Activated CD4-positive, alpha-beta T cell treated with anti-CD3 and anti-CD28 coated beads for 48 hours (primary cell): ENCODE measurements around the gene SORBS1.

Experiments
- DNase-seq: peaks from one replicate; pipeline ENCODE4 v3.0.0-alpha.2; 2020

The SORBS1 gene

DNA sequence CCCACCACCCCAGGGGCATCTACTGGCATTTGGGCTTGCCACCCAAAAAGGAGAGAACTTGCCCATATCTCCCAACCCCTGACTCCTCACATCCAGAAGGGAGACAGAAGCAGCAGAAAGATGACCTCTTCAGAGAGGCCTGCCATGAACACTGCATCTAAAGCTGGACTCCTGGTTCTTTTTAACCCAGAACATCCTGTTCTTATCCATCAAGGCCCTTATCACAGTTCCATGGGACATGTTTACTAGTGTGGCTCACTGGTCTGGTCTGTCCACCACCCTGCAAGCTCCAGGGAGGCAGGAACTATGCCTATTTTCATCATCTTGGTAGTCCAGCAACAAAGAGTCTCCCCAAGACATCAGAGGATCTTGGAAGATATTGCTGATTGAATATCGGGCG is 155.5 kb downstream of the SORBS1 start:
- DNase-seq: no peak

DNA sequence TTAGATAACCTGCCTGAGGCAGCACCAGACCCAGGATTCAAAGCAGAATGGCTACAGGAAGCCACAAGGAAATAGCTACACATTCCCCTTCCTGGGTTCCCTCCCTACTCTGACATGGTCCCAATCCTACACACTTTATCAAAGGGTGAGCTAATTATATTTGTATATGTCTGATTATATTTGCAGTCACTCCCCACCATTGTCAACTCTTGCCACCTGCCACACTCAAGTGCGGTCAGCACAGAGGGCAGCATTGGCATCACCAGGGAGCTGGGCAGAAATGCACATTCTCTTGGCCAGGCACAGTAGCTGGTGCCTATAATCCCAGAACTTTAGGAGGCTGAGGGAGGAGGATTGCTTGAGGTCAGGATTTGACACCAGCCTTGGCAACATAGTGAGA is 156.3 kb downstream of the SORBS1 start:
- no peak for DNase-seq

DNA sequence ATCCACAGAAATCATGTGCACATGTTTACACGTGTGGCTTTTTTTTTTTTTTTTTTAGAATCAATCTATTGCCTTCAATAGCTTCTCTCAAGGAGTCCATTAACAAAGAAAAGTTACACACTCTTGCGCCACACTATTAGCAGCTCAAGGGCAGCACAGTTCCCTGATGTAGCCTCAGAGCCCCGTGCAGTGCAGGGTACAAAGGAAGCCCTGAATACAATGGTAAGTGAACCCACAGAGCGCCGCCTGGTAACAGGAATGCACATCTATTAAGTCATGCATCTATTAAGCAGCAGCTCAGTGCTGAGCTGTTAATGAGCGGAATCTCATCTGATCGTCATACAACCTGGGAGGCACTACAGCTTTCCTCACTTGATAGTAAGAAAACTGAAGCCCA is 156.7 kb downstream of the SORBS1 start:
- no peak for DNase-seq

DNA sequence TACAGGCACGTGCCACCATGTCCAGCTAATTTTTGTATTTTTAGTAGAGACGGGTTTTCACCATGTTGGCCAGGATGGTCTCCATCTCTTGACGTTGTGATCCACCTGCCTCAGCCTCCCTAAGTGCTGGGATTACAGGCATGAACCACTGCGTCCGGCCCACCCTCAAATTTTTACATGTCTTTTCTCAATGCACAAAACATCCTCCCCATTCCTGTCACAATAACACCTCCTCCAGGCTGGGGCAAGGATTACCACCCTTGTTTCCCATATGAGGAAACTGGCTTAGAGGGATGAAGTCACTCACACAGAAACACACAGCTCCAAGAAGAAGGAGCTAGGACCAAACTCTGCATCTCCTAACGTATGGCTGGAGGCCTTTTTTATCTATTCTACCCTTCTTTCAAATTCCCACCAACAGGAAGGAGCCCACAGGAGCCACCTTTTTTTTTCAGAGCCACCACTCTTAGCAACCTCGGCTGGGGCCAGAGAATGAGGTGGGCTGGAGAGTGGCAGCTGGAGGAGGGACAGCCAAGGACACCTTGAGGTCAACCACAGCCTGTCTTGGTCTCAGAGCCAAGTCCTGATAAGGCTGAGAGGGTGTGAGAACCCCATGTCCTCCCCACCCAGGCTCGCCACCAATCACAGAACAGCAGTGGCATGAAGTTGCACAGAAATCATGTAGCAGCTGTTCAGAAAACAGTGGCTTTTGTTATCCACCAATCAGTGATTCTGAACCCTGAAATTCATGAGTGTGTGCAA is 157.3 kb downstream of the SORBS1 start:
- no peak for DNase-seq

DNA sequence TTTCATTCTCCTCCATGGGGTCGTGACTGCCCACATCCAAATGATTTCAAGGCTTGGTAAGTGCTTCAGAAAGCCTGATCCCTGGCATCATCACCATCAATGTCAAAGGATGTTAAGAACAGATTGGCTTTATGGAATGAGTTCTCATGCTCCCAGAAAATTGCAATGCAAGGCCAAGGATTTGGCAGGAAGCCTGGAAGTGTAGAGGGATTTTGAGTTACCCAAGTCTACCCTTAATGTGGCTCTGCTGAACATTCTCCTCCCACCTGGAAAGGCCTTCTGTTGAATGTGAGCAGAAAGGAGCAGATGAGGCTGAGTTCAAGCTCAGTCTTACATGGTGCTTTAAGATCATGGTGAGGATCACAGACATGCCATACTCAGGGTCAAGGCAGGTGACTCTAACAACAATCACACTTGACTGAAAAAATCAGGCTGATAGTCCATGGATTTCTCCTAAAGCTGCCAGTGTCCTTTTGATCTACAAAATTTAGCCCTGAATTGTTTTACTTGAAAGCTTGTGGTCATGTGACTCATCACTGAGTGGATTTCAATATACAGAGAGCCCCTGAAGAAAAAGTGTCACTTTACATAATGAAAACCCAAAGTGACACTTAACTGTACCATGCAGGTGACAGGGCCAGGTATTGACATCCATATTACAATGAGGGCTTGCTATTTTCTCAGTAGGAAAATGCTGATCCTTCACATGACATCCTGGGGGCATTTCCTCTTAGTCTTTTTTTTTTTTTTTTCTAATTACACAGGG is 159.3 kb downstream of the SORBS1 start:
- DNase-seq: no peak

DNA sequence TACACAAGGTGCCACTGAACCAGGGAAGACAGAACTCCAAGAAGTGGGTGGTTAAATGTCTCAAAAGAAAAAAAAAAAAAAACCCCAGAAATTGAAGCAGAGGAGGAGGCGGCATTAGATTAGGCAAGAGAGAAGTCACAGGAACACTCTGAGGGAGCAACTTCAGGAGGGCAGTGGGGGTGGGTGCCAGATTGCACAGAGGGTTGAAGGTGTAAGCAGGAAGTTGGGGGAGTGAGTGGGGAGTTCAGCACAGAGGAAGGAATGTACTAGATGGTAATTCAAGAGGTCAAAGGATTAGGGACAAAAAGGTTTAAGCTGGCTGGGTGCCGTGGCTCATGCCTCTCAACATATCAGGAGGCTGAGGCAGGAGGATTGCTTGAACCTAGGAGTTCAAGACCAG is 160.4 kb downstream of the SORBS1 start:
- DNase-seq: no peak

DNA sequence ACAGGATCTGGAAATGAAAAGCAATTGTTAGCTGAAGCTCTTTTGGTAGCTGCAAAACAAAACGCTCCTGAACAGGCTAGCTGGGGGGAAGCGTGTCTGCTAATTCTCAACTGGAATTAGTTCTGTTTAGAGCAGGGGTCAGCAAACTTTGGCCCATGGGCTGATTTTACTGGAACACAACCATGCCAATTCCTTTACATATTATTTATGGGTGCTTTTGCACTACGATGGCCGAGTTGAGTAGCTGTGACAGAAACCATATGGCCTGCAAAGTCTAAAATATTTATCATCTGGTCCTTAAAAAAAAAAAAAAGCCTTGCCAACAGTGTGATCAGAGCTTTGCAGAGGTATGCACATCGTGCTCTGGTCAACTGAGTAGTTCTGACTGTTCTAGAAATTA is 162.0 kb downstream of the SORBS1 start:
- no peak for DNase-seq

DNA sequence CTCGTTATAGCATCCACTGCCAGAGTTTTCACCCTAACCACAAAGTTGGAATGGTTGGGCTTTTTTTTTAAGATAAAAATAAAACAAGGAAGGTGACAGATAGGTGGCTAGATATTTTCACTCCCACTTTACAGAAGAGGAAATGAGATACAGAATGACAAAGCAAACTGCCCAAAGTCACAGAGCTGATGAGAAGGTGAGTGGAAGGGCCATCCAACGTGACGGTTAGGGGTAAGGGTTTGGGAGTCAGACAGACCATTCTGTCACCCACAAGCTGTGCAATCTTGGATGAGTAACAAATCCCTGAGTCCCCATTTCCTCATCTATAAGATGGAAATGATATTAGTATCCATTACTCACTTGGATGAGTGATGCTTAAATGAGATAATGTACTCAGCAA is 163.4 kb downstream of the SORBS1 start:
- no peak for DNase-seq

DNA sequence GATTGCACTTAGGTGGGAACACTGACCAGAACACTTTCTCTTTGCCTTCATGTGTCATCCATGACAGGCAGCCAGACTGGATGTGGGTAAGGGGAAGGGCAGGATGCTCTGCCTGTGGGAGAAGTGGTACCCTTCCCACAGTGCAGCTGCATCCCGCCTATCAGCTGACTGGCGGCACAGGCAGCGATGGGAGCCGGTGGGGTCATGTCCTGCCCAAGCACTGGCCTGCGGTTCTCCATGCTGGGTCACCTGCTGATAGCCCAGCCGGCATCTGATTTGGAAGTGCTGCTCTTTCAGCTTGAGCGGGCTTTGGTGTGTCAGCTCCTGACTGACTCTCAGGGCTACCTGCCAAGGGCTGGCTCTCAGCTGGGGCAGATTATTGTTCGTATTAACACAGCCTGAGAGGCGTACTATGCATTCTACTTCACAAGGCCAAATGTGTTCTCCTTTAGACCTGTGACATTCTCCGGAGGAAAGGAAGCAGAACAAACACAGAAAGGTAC is 165.2 kb downstream of the SORBS1 start:
- DNase-seq: no peak

DNA sequence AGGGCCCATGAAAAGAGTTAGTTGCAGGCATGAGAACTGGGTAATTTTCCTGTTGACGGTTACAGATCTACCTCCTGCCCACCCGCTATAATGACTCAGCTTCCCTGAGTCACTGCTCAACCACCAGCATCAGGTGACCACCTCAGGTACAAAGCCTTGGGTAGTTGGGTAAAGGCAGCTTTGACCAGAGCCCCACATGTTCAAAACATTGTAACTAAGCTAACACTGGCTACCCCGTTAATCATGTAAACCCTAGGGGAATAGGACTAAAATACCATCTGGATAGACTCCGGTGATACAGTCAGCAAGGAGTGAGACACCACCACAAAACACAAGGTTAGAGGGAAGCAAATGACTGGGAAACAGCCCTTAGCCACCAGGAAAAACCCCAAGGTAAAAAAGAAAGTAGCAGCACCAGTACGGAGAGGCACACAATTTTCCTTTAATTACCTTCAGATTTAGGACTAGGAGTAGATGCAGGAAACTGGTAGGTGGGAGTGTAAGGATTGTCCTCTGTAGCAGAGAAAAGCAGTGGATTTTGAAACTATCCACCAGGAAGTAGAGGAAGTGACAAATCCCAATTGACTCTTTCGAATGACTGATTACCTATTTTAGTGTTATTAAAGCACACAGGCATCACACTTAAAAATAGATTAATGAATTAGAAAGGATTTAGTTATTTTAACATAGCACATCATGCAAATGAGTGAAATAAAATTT is 166.8 kb downstream of the SORBS1 start:
- DNase-seq: peak; percentile 44

DNA sequence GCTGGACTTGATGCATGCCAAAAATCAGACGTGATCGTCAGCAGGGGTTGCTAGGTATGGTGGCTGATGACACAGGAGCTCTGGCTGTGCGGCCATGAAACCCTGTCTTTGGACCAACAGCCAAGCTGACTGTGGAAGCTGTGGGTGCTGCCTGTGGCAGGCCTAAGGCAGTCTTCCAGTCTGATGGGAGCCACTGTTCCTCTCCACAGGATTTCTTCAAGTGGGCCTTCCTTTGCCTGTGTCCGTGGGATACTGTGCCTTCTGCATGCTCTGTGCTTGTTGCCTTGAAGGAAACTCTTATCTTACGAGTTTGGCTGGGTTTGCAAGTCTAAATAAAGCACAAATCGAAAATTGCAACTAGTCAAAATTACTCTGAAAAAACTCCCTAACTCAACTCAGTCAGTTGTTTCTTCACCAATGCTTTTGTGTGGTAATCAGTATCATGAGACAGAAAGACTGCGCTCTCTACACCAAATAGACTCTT is 168.4 kb downstream of the SORBS1 start:
- no peak for DNase-seq

DNA sequence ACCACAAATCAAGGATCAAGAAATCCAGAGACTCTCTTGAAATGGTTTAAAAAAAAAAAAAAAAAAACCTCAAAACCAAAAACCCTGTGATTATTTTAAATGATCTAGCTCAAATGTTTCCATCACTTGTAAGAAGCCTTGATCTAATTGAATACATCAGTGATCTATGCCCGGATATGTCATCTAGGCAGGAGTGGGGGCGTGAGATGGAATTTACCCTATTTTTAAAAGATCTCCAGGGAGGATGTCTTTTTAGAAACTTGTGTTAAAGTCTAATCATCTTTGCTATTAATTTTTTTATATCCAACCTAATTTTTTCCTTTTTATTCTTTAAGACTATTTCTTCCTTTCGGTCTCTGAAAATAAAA is 169.0 kb downstream of the SORBS1 start:
- no peak for DNase-seq

DNA sequence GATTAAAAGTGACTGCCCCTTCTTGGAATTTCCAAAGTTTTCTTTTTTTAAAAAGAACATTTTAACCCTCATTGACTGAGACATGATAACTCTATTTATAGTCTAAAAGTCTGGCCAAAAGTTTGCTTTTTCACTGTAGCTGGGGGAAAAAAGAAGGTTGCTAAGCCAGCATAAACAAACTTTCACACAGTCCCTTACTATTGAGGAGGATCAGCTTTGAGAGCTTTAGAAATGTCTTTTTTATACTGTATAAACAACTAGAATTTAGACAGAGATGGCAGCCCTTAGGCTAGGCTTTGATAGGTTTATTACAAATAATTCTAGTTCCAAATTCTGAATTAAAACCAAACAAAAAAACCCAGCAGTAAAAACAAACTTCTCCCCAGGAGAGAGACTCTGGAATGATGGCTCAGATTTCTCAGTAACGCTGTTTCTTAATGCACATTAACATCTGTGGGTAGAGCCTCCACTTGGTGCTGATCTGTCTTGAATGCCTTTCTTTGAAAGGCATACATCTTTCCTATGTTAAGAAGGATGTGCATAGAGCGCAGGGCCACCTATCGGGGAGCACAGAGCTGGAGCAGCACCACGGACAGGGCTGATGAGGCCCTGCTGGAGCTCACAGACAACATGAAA is 169.5 kb downstream of the SORBS1 start:
- DNase-seq: peak; percentile 15

DNA sequence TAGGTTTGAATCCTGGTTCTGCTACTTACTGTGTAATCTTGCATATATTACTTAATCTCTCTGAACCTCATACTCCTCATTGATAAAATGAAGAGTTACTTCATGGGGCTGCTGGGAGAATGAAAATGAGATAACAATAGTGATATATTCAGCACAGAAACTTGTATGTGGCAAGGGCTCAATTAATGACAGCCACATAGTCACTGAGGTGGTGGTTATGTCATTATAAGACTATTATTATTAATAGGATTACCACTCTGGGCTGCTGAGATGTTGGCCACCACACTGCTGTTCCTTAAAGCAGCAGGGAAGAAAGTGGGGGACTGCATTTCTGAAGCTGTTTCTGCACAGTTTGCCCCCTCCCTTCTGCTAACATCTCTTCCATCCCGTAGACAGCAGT is 170.0 kb downstream of the SORBS1 start:
- no peak for DNase-seq

DNA sequence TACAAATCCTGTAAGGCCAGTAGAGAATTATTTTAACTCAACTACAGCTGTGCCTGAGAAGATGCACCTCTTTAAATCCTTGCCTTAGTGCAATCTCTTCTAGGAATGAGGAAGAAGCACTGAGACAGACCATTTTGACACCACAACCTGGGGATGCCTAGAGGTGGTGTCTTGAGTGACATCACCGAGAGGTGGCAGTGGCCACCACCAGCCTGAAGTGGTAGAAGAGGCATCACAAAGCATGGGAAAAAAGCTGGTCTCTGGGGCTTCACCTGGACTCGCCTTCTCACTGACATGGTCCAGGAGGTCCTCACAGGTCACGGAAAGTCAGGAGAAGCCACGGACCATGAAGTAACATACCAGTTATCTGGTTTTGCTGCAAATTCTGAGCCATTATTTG is 171.2 kb downstream of the SORBS1 start:
- DNase-seq: no peak

DNA sequence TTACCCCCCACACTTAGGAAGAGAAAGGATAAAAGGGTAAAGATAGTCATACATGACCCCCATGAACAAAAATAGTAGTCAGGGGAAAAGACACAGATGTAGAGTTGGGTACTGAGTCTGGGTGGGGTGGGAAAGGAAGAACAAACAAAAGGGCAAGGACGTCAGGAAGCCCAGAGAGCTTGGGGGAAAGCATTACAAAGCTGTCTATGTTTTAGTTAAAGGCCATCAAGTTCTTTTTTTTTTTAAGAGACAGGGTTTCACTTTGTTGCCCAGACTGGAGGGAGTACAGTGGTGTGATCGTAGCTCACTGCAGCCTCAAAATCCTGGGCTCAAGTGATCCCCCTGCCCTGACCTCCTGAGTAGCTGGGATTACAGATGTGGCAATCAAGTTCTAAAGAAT is 172.0 kb downstream of the SORBS1 start:
- no peak for DNase-seq

DNA sequence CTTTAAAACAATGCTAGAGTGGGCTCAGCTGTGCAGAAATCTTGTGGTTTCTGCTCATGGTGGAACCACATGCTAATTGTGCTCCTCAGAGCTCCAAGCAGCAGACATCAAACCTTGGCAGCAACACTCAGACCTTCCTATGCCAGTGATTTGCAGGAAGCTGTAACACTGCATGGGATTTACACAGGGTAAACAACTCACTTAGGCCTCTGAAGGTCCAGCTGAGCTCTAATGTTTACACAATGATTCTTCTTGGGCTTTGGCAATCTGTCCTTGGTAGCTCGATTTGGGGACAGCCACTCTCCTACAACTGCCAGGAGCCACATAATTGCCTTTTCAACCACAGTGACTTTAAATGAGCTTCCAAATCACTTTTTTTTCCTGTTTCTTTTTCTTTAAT is 172.6 kb downstream of the SORBS1 start:
- no peak for DNase-seq

DNA sequence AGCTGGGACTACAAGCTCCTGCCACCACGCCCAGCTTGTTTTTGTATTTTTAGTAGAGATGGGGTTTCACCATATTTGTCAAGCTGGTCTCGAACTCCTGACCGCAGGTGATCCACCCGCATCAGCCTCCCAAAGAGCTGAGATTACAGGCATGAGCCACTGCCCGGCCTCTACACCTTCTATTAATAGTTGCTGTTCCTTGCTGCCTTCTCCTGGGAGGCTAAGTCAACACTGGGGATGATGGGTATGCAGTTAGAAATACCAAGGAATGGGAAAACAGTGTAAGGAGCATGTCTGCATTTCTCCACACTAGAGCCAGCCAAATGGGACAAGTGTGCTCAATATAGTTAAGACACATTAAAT is 173.1 kb downstream of the SORBS1 start:
- no peak for DNase-seq

DNA sequence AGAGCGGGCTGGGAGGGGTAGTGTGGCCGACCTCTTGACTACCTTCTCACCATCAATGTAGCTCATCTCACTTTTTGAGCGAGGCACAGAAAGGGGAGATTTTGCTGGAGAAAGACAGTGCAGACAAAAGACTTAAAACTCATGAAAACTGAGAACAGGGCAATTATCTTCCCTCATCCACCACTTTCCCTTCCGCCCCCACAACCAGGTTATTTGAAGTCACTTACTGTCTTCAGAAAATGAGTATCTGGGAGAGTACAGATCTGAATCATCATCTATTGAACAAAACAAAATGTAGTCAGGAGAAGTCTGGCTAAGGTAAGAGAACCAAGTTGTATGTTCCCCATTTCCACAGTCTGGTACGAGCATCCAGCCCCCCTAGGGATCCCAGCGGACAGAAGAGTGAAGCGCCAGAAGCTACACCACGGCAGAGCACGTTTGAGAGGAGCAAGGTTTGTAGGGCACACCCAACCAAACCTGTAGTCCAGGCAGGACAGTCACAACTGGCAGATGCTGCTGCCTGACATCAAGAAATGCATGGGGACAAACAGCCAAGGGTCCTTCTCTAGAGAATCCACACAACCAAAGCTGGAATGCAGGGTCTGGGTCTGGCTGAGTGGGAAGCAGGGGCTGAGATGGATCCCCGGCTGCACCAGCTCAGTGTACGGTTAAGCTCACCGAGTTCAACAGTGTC is 177.0 kb downstream of the SORBS1 start:
- peak; percentile 64 for DNase-seq

DNA sequence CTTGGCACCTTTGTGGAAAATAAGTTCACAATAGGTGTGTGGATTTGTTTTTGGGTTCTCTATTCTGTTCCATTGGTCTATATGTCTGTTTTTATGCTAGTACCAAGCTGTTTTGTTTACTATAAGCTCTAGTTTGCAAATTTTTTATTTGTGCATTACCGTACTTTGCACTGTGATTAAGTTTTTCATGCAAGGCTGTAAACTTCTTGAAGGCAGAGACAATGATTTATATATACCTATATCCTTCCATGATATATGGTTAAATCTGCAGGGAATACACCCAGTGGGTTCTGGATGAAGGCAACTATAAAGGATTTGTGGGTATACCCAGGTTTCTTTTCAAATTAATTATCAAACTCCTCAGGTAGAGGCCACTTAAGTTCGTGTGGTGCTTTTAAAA is 178.6 kb downstream of the SORBS1 start:
- no peak for DNase-seq

DNA sequence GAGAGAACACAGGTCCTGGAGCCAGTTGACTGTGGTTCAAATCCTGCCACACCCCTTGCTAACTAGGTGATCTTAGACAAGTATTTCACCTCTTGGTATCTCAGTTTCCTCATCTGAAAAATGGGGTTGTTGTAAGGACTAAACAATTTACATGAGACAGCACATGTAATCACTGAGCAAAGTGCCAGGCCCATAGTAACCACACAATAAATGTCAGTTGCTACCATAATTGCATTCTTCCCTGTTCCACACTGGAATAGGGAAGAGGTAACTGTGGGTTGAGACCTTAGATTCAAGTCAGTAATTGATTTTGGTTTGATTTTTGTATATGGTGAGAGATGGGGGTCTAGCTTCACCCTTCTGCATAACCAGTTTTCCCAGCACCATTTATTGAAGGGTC is 179.0 kb downstream of the SORBS1 start:
- no peak for DNase-seq

DNA sequence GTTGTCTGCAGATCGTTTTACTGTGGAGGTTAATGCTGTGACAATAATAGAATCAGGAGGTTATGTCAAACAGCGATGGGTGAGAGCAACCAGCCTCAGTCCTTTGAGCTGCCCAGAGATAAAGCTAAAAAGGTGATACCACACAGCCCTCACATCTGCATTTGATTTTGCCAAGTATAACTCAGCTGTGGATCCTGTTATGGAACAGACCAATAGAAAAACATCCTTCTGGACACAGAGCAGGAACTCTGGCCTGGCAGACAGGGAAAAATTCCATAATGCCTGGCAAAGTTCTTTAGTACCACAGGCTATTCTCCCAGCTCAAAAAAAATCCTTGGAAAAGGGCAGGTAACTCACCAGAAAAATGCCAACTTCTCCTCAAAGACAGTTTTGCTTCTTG is 183.2 kb downstream of the SORBS1 start:
- DNase-seq: no peak

DNA sequence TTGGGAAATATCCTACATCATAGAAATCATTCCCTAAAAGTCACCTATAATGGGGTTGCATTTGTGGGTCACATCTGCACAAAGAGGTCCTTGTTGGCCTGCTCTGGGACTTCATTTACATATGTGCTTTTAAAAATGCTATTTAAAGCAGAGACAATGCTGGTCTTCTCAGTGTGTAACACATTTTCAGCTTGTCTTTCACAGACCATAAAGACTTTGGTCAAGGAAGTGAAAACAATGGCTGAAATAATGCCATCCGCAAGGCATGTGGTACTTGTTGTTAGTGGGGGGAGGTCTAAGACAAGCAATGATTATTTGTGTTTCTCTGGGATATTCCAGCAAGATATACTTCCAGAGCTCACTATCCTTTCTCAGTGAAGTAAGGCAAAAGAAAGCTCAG is 185.8 kb downstream of the SORBS1 start:
- DNase-seq: no peak
